Fibroblast of skin of left biceps (primary cell): ENCODE measurements around the gene USP19.

Experiments used
- DNase-seq, 2 experiments: peaks; one replicate each; pipeline ENCODE4 v3.0.0-alpha.2; 2013; ENCODE audit warnings: low read depth in 2 of 2

Gene USP19

DNA sequence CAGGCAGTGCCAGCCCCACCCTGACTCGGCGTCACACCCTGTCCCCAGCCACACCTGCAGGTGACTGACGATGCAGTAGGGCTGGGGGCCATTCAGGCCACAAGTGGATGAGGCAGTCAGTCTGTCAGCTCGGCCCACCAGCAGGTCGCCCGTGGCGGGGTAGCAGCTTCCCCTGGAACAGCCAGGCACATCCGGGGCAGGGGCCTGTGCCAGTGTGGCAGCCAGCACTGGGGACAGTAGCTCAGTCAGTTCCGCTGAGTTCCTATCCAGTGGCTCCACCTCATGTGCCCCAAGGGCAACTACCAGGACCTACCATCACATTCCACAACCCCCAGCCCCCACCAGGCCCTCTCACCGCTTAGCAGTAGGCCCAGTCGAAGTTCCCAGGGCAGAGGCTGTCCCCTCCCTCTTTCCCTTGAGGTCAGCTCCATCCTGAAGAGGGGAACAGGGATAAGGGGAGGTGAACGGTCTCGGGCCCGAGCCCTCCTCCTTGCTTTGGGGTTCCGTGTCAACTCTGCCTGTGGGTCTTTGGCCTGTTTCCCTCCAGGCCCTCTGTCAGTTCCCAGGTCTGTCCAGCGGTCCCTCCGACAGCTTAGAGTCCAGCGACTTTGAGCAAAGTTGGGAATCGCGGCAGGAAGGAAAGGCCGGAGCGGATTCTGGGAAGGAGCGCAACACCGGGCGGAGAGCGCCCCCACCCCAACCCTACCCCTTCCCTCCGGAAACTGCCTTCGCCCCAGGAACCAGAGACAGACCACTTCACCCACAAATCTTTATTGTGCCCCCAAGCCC is 12.0 kb upstream of the USP19 start, which contains the start of gene LAMB2:
Gene LAMB2 (minus strand): TSS at position 614 of the 789 bp plus-strand sequence. CDS start 183 bp downstream, at position 431.
- peak; percentile 35 to 40 for DNase-seq

DNA sequence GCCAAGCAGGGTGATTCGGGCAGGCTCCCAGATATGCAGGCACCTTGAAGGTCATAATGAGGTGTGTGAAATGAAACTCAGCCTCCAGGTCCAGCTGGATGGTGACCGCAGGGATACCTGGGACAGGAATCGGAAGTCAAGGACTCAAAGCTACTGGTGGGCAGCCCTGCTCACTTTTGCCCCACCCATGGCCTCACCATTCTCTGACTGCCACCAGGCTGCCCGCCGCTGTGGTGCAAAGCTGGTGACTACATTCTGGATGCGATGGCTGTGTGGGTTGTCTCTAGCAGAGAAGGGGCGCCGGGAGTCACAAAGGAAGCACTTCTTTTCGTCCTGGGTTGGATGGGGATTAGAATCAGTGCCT is 11.4 kb upstream of the USP19 start:
- no peak for DNase-seq

DNA sequence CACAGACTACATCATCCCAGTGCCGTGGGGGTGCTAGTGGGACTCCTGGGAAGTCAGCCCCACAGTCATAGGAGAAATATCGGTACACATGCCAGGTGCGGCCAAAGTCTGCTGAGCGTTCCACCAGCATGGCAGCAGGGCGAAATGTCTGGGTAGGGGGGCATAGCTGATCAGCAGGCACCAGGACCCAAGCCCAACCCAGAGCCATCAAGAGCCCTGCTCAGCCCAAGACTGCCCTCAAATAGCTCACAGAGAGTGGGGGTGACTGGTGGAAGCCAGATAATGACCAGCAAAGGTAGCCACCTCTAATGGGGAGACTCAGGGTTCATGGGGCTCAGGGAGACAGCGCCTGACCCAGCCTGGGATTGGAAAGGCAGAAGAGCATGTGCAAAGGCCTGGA is 11.0 kb upstream of the USP19 start:
- no peak for DNase-seq

DNA sequence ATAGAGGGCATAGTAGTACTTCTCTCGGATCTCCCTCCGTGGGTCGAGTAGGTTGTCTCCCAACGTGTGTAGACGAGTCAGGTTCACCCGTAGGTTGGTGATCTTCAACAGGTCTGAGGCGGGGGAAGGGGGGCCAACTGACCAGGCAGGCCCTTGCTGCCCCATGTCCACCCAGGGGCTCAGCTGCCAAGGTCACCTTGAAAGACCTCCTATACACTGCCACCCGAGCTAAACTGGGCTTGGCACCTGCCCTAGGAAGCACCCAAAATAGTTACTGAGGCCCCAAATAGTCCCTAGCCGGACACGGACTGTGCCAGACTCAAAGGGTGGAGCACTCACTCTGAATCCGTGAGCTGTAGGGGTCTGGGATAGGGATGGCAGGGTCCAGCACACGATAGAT is 10.4 kb upstream of the USP19 start:
- no peak for DNase-seq

DNA sequence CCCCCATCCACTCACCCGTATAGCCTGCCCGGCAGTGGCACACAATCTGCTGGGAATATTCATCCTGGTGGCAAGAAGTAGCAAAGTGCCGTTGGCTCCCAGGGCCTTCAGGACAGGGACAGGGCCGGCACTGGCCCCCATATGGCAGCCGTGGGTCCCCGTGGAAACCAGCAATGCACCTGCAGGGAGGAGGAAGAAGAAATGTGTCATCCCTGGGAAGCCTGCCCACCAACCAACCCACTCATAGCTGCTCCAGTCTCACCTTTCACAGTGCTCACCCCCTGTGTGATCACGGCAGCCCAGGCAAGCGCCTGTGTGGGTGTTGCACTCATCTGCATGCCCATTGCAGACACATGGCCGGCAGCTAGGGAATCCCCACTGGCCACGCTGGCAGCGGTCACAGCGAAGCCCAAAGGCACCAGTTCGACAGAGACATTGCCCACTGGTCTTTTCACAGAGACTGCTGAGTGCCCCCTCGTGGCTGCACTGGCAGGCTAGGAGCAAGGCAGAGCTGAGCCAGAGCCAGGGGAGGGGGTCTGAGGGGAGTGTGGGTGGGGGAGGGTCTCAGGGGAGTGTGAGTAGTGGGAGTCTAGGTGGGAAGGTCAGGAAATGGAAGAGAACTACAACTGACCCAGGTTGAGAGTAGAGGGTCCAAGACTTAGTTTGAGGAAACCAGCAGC is 4.5 kb upstream of the USP19 start:
- DNase-seq = no peak

DNA sequence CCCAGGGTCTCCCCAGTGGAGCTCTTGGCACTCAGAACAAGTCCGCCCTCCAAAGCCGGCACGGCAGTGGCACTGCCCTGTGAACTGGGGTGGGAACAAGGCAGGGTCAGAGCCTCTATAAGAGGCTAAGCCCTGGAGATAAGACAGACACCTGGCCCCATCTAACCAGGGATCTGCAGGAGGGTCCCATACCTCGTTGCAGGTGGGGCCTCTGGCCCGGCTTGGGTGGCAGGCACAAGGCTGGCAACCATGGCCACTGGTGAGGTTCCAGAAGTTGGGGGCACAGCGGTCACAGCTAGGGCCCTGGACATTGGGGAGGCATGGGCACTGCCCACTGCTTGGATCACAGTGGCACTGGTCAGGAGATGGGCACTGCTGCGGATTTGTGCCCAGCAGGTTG is 3.6 kb upstream of the USP19 start:
- DNase-seq = no peak

DNA sequence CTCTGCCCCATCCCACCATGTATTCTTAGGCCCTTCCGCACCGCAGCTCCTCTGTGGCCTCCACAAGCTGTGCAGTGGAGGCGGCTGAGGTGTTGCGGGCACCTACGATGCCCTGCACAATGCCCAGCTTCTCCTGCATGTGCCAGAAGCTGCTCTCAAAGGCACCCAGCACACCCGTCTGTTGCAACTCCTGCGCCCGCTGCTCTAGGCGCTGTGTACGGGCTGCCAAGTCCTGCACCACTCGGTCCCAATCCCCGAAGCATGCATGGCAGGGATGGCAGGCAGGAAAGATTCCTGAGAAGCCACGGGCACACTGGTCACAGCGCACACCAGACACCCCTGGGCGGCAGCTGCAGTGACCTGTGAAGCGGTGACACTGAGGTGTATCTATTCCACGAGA is 3.1 kb upstream of the USP19 start:
- no peak for DNase-seq

DNA sequence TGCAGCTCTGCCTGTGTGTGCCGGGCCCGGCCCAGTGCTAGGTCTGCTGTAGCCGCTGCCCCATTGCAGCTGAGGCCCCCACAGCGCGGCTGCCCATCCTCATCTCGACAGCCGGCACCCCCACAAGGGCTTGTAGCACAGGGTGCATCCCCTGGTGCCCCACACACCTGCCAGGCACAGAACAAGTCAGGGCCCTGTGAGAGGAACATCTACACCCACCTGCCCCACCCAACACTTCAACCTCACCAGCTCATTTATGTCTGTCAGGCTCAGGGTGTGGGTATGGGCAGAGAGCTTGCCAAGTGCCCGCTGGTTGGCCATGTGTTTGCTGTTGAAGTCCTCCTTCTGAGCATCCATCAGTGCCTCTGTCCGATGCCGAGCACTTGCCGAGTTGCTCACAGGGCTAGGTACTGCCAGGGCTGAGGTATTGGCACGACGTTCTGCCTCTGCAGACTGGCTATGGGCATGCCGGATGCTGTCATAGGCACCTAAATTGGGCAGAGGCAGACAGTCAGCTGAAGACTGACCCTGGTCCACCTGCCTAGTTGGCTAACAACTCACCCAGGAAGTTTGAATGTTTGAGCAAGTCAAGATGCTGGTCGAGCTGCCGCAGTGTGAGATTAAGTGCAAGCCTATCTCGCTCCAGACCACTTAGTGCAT is 2.4 kb upstream of the USP19 start:
- DNase-seq = no peak

DNA sequence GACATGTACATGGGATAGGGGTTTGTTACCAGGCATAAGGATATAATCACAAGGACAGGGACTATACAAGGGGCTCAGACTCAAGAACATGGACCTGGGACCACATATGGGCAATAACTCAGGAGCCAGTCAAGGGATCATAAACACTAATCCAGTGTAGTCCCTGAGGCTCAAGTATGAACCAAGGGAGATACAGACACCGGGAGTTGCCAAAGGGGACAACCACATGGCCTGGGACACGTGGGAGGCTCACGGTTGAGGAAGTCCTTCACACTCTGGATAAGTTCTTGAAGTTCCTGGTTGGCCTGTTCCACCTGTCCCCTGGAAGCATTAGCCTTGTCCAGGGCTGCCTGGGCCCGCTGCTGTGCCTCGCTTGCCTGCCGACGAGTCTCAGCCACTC is 1.8 kb upstream of the USP19 start:
- no peak for DNase-seq

DNA sequence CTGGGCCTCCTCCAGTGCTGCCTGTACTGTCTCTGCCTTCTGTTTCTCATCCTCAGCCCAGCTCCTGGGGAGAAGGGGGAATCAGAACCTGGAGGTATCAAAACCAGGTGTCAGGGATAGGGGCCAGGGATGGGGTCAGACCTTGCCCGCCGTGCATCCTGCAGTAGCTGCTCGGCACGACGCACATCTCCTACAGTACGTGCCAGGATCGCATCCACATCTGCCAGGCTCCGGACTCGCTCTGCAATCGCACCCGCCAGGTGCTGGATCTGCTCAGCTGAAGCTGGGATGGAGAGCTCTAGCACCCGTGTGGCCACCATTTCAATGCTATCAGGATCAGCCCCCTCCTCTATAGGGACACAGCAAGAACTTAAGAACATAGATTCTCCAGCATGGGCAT is 1.4 kb upstream of the USP19 start:
- DNase-seq = no peak

DNA sequence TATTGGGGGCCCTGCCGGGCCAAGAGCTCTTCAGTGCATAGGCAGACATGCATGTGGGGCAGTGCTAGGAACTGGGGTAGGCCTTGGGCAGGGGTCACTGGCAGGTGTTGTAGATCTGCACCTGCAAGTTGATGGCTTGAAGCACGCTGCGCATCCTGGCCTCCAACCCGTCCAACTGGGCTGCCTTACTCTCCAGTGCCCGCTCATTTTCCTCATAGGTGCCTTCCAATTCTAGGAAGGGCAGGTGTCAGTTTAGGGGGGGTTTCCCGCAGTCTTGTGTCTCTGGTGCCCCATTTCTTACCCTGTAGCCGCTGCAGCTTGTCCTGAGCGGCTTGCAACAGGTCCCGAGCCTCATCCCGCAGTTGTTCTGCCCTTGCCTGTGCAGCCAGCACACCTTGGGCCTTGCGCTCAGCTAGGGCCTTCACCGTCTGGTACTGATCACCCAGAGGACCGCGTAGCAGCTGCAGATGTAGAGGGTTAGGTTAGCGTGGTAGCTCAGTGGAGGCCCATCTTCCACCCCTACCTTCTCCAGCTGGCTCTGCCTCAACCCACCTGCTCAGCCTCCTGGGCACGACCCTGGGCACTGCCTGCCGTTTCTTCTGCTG is 611 bp upstream of the USP19 start:
- DNase-seq = no peak

DNA sequence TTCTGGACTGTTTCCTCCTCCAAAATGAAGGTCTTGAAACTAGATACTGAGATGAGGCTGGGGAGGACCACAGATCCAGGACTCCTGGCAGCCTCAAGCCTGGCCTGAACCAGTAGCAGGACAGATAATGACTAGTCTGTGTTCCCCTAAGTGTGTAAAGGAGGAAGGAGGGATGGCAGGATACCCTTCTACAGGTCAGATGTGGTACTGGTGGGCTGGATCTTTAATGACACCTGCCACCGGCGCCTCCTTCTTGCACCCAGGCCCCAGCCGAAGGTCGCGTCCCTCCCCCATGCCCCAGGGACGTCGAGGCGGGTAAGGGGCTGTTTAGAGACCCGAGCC is 556 bp downstream of the USP19 start:
- DNase-seq = no peak

DNA sequence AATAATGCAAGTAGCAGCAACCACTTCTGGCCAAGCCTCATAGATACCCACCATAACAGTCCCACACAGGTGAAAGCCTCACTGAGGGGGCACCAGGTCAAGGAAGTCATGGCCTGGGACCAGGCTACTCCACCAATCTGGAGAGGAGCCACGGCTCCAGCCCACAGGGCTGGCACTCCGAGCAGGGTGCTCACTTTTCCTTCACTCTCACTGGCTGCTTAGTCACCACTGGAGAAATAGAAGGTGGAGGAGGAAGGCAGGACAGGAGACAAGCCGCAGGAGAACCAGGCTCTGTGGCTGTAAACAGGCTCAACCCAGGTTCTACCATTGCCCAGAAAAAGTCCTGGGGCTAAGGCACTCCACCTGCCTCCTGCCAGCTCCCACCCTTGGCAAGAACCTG is 1.2 kb downstream of the USP19 start:
- DNase-seq = no peak

DNA sequence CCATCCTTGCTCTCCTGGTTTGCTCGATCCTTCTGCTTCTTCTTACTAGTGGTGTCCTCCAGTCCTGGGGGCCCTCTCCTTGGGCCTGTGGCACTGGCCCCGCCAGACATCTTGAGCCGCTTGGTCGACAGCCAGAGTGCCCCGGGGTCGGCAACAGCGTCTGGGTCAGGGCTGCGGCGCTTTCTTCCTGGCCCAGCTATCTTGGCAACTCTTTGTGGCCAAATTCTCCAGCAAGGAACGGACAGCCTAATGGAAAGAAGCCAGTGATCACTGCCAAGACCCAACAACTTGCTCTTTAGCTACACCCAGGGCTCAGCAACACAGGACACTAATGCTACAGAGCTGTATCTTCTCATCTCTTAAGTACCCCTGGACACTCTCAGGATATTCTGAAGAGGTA is 1.6 kb downstream of the USP19 start:
- no peak for DNase-seq

DNA sequence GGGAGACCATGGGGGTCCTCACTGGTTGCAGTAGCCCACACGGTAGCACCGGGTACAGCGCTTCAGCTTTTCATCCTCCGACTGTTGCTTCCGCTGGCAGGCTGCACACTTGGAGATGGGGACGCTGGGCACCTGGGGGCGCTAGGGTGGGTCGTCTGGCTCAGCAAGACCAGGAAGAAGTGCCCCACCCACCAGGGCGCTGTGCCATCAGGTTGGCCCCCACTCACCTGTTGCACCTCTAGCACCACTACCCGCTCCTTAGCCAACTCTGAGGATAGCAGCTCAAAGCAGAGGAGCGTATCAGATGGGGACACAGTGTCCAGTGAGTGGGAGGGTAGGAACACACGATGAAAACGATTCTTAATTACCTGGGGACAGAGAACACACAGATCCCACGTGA is 8.4 kb downstream of the USP19 start:
- DNase-seq = no peak

DNA sequence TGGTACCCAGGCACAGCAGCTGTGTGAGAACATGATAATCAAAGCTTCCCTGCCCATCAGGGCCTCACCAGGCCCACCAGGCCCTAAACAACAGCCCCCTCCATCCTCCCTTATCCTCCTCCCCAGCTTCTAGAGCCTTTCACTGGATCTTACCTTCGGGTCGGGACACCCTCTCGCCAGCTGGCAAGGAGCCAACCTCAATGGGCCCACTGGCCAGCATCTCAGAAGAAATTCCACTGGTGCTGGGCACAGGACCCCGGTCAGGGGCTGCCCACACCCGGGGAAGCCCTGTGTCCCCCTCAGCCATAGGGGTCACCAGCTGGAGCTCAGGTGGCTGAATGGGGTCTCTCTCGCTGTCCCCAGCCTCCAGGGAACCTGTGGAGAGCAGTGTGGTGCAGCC is 9.3 kb downstream of the USP19 start:
- DNase-seq = no peak

DNA sequence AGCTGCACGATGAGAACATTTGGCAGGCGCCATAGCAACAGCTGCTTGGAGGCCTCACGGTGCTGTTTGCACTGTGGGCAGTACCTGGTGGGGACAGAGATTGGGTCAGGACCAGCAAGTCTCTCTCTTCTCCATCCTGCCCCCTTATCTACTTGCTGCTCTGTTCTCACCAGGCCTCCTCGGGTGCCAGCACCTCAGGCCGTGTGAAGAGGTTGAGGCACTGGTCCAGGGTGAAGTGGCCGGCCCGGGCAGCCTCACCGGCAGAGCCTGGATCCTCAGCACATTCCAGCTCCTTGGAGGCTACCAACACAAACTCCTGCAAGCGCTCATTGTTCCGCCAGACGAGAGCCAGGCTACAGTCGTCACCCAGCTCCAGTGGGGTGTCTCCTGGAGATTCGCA is 9.8 kb downstream of the USP19 start:
- DNase-seq = no peak

DNA sequence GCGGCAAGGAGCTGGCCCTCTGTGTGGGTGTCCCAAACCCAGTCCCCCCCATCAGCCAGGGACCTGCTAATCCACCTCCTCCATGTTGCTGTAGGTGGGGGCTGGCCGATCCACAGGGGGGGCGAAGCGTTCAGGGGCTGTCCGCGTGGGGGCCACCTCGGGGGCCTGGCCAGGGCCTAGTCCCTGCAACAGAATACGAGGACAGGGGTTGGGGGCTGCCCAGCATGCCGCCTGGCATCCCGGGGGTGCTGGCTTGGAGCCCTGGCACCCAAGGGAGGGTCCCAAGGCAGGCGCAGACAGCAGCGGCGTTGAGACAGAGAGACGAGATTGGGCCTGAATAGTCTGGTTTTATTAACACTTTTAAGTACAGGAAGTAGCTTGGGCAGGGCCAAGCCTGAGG is 12.3 kb downstream of the USP19 start:
- no peak for DNase-seq

DNA sequence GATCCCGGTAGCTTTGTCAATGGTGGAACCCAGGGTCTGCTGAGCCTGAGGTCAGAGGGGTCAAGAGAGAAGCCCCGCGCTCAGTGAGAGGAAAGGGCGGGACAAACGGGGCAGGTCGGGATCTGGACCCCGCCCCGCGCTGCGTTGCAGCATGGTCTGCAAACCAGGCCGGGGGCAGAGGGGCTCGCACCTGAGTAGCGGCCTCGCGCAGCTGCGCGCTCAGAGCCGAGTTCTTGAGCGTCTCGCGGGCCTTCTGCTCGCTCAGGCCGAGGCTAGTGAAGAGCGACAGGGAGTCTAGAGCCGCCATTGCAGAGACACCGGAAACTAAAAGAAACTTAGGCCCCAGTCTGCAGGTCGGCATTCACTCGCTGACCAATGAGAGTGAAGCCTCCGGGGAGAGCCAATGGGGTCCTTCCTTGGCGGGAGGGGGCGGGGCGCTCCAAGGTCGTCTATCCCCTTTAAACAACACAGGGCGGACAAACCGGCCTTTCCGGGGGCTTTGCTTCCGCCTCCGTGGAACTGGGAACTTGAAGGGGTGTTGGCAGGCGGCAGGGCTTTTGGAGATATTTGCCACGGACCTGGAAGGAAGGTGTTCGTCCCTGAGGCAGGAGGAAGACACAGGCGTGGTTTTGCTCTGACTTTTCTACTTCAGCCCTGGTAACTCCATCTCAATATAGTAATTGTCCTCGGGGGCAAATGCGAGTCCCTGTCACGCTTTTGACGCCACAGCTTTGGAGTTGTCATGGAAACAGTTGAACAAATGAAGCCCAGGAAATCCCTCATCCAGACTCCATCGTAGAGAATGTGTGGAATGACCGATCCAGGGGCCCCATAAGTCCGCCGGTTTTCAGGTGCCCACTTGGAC is 16.0 kb downstream of the USP19 start, which contains the start of gene QARS1:
Gene QARS1 (minus strand): TSS at position 331 of the 865 bp plus-strand sequence. CDS start 24 bp downstream, at position 307.
- DNase-seq = peak; percentile 78 to 79

DNA sequence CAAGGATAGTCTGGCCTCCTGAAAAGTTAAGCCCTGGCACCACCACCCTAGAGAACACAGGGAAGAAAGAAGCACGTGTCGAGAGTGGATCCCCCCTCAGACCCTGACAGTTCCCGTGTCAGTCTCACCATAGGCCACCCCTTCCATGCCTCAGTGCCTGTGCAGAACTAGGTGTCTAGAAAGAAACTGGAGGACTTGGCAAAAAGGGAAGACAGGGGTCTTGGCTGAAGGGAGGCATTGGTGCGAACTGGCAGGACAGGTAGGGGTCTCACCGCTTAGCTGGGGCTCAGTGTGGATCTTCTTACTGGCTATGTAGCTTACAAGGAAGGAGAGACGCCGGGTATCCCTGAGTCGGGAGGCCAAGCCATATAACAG is 16.6 kb downstream of the USP19 start:
- no peak for DNase-seq

DNA sequence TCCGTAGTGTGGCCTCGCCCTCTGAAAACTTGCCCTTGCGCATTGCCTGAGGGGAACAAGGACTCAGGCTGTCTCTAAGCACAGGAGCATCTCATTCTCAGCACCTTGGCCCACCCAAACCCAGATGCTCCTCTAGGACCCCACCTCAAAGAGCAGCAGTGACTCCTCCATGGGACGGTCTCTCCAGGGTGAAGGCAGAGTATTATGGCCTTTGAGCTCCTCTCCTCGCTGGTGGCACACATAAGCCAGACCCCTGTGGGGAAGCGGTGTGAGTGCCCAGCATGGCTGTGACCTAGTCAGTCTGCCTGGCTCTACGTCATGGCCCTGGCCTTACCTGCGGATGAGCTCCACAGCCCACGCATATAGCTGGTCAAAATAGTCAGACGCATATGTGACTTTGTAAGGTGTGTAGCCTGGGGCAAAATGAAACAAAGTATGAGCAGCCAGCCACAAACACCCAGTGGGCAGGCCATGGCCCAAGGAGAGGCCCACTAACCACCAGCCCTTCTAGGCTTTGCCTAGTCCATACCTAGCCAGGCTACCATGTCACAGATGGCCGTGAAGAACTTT is 20.5 kb downstream of the USP19 start:
- DNase-seq = no peak
